Left renal pelvis (tissue), 4 donors: ENCODE data around the gene ZNF264. TPM values are rescaled to one million over a fixed set of nuclear protein-coding genes. Genes with fewer than 3 reads are reported as not detected.
A peak's percentile ranks its signal among the peaks of the same experiment; 100 is the strongest.
"Not testable (repeated sequence)": the region's sequence is repeated elsewhere in the genome, so short reads cannot be mapped to it uniquely, and the experiment has no call there.

ENCODE experiments used
- DNase-seq, 4 donors: peaks; one replicate each; pipeline ENCODE4 v3.0.0-alpha.2; 2013; ENCODE audit warnings: low read depth in 4 of 4, low spot score in 3 of 4
- polyA plus RNA-seq, 4 donors: library from polyadenylated mRNA; unstranded; fragments of 120-200 nt; gene quantifications; one replicate each; pipeline ENCODE4 v1.2.1, GENCODE V29; 2013; ENCODE audit not compliant: insufficient read length in 4 of 4

Gene ZNF264
- polyA plus RNA-seq, 4 donors, result 18.5 to 23.4 (median 20.2) TPM

DNA sequence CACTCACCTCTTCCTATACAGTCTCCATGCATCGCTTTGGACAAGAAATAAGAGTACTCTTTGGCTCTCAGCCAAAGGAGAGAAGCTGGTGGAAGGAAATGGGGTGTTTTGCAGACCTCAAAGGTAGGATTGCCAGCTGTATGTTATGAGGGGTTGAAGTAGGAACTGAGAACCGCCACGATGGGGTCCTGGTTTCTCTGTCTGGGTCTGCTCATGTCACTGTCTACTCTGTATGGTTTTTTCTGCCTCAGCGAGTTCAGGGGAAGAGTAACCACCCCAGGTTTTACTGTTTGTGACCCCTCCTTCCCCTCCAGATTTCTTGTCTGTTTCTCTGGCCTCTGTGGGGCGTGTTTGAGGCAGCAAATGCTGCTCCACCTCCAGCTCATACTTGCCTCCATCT, 53.2 kb downstream of the ZNF264 start:
- no peak for DNase-seq

DNA sequence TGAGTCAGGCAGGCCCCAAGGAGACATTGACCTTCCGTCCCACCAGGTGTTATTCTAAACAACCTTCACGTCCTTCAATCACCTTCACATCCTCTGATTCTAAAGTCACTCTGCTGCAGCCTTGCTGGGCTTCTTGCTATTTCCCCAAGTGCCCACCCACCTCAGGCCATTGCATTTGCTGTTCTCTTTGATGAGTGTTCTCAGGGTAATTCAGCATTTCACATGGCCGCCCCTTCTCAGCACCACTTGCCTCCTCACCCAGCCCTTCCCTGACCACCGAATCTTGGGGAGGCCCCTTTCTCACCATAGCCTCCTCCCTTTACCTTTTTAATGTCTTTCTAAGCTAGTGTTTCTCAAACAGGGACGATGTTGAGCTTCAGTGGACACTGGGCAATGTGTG, 53.8 kb downstream of the ZNF264 start:
- no peak for DNase-seq

DNA sequence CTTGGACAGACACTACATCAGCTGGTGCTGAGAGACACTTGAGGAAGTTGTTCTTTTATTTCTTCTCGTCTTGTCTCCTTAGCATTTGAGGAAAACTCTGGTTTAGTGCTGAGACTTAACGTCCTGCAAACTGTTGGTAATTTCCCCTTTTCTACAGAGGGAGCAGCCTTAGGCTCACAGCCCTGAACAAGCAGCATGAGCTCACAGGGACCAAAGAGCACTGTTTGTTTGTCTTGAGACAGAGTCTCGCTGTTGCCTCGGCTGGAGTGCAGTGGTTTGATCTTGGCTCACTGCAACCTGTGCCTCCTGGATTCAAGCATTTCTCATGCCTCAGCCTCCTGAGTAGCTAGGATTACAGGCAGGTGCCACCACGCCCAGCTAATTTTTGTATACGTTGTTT, 54.7 kb downstream of the ZNF264 start:
- no peak for DNase-seq

DNA sequence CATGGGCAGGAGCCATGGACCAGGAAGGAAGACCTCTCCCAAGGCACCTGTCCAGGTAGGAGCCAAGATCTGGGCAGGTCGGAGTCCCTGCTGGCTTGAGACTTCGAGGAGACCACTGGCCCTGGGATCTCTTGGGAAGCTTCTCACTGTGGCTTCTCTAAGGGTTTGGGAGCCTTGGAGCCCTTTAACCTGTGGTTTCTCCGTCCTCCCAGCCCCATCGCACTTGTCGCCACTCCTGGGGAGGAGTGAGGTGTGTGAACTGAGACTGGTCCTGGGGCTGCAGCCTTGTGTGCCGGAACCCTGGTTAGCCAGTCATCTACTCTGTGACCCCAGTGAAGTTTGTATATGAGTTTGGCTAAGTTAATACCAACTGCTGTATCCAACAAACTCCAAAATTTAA, 57.3 kb downstream of the ZNF264 start:
- DNase-seq, result no peak

DNA sequence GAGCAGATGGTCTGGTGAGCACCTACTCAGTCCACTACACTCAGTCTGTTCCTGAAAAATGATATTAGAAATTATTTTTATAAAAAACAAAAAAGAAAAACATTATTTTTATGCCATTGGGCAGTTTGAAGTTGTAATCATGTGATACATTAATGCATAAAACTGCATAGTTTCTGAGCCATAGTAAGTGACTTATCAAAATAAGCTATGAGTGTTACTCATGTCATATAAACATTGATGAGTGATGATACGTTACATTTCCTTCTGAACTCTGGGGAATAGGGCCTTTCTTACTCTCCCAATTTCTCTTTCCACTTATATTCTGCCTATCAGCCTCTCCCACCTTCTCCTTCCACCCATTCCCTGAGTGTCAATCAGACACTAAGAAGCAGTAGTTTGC, 58.0 kb downstream of the ZNF264 start:
- no peak for DNase-seq

DNA sequence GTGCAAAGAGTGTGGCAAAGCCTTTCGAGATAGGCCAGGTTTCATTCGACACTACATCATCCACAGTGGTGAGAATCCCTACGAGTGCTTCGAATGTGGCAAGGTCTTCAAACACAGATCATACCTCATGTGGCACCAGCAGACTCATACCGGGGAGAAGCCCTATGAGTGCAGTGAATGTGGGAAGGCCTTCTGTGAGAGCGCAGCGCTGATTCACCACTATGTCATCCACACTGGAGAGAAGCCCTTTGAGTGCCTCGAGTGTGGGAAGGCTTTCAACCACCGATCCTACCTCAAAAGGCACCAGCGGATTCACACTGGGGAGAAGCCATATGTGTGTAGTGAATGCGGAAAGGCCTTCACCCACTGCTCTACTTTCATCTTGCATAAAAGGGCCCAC, 62.5 kb downstream of the ZNF264 start:
- DNase-seq, result not testable (repeated sequence)

DNA sequence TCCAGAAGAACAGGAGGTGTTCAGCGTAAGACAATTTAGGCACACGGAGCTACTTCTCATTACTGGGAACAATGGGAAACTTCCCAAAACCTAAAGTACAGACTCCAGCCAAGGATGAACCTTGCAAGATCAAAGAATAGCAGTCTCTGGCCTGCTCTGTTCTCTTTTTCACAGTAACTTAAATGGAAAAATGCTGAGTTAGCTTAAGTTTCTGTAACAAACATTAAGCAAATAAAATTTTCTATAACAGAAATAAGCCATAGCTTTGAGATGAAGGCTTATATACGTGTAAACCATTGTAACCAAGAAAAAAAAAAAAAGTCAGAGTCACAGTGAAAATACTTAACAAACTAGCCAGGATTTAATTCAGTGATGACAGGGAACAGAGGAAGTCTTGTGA, 70.7 kb downstream of the ZNF264 start:
- no peak for DNase-seq

DNA sequence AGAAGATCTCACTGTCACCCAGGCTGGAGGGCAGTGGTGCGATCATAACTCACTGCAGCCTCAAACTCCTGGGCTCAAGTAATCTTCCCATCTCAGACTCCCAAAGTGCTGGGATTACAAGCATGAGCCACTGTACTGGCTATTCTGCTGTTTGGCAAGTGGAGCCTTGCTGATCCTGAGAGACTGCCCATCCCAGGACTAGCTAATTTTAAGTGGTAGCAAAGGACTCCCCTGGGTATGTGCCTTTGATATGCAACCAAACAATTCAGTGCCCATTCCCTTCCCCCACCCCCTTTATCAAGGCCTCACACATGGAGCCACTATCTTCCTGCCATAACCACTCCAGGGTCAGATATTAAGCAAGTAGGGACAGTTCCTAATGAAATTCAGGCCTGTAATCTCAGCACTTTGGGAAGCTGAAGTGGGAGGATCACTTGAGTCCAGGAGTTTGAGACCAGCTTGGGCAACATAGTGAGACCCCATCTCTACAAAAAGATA, 72.0 kb downstream of the ZNF264 start:
- DNase-seq, result no peak

DNA sequence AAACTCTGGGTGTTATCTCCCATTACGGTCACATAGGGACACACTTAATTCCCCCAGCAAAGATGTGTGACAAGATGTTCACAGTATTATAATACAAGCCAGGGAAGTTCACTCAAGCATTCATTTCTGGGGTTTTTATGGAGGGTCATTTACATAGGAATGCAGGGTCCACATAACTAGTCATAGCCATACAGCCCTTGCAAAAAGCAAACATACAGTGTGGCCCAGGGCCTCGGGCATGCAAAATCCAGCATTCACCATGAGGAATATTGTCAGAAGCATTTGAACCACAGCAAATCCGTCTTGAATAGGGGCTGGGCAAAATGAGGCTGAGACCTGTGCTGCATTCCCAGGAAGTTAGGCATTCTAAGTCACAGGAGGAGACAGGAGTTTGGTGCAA, 76.0 kb downstream of the ZNF264 start:
- DNase-seq, result peak in 1 of 4 donors; percentile 12

DNA sequence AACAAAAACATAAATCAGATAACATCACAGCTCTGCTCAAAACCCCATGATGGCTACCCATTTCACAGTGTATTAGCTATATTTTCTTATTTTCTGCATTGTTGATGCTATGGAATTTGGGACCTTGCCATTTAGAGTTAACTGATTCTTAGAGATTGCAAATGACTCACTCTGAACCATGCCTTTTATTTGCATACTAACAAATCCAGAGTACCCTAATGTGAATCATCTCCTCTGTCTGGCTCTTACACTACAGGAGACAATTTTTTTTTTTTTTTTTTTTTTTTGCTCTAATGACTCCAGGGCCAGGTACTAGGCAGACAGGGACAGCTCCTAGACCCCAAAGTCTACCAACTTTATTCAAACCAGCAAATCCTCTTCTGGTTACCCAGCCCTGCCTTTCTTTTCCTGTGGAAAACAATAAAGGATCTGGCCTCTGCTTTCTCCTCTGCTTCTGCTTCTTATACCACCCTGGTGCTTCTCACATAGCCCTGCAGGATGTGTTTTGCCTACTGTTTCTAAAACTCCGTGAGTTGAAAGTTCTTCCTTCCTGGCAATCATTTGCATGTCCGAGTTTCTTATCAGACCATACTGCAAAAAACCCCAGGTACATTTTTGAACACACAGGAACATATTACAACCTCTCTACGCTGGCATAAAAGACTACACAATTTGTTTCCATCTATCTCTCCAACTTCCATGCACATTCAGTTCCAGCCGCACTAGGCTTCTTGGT, 78.4 kb downstream of the ZNF264 start:
- no peak for DNase-seq

DNA sequence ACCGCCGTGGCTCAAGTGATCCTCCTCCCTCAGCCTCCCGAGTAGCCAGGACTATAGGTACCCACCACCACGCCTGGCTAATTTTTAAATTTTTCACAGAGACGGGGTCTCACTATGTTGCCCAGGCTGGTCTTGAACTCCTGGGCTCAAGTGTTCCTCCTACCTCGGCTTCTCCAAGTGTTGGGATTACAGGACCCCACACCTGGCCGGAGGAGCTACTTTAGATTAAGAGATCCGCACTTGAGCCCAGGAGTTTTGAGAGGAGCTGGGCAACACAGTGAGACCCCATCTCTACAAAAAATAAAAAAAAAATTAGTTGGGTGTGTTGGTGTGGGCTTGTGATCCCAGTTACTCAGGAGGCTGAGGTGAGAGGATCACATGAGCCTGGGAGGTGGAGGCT, 80.0 kb downstream of the ZNF264 start:
- no peak for DNase-seq

Other genes with a start within 250 kb of the ZNF264 start
- gene USP29, start 71.5 kb upstream of the ZNF264 start, polyA plus RNA-seq, result under 1 TPM in 1 of 4 donors, not detected in 3; 0.13 TPM
- gene ZIM3, start 46.3 kb upstream of the ZNF264 start, polyA plus RNA-seq, result under 1 TPM in 2 of 4 donors, not detected in 2; 0.05 to 0.11 TPM
- gene DUXA, start 24.0 kb upstream of the ZNF264 start, polyA plus RNA-seq, result not detected
- 1 to 10 TPM in 3 of 4 donors, under 1 TPM in 1; 0.96 to 6.5 (median 1.7) TPM for gene AURKC, start 39.5 kb downstream of the ZNF264 start, polyA plus RNA-seq
- gene ZNF805, start 49.1 kb downstream of the ZNF264 start, polyA plus RNA-seq, result 1 to 10 TPM; 5.3 to 6.9 (median 6.3) TPM
- gene ZNF460, start 89.0 kb downstream of the ZNF264 start, polyA plus RNA-seq, result 1 to 10 TPM; 2.6 to 3.5 (median 3.0) TPM
- gene ZNF543, start 129.0 kb downstream of the ZNF264 start, polyA plus RNA-seq, result 10 to 100 TPM in 1 of 4 donors, 1 to 10 TPM in 3; 7.2 to 10.3 (median 8.8) TPM
- gene ZNF304, start 159.8 kb downstream of the ZNF264 start, polyA plus RNA-seq, result 10 to 100 TPM; 14.7 to 19.0 (median 17.1) TPM
- gene TRAPPC2B, start 172.1 kb downstream of the ZNF264 start, polyA plus RNA-seq, result 10 to 100 TPM; 14.8 to 20.2 (median 16.6) TPM
- gene ZNF547, start 172.1 kb downstream of the ZNF264 start, polyA plus RNA-seq, result 1 to 10 TPM; 2.5 to 6.6 (median 6.0) TPM
- 10 to 100 TPM; 21.8 to 27.6 (median 24.8) TPM for gene ZNF548, start 198.4 kb downstream of the ZNF264 start, polyA plus RNA-seq
- gene ZNF17, start 219.7 kb downstream of the ZNF264 start, polyA plus RNA-seq, result 10 to 100 TPM; 11.7 to 13.9 (median 12.3) TPM
- gene ZNF749, start 243.8 kb downstream of the ZNF264 start, polyA plus RNA-seq, result 10 to 100 TPM in 3 of 4 donors, 1 to 10 TPM in 1; 5.6 to 14.0 (median 12.7) TPM